HG03342 (cell line): Measurements from ENCODE around the gene DSG3.

Source experiments
- ATAC-seq: cut with Tn5 transposase; IDR thresholded peaks from one replicate; pipeline ENCODE4 v1.9.1; 2021; ENCODE audit warnings: mild to moderate bottlenecking, moderate library complexity; ENCODE audit not compliant: unreplicated experiment

DSG3 gene

GRCh38 chr18:31447530-31448191, at the start of gene DSG3:
DSG3 (plus strand) TSS chr18:31447741; CDS start chr18:31447878, 137 bp downstream.
- no peak for ATAC-seq

- no peak for ATAC-seq
These were observed 49.4 kb upstream of the DSG3 start for GRCh38 chr18:31398191-31398590.

GRCh38 chr18:31399306-31400032, 48.1 kb upstream of the DSG3 start:
- ATAC-seq: no peak

GRCh38 chr18:31401156-31402025, 46.1 kb upstream of the DSG3 start:
- ATAC-seq: no peak

- ATAC-seq: no peak
These were observed 45.5 kb upstream of the DSG3 start for GRCh38 chr18:31402026-31402373.

GRCh38 chr18:31403409-31403808, 44.1 kb upstream of the DSG3 start:
- no peak for ATAC-seq

GRCh38 chr18:31407649-31408048, 39.9 kb upstream of the DSG3 start:
- ATAC-seq: no peak

GRCh38 chr18:31409276-31409675, 38.3 kb upstream of the DSG3 start:
- ATAC-seq: no peak

- no peak for ATAC-seq
These were observed 36.6 kb upstream of the DSG3 start for GRCh38 chr18:31410716-31411483.

- no peak for ATAC-seq
These were observed 34.4 kb upstream of the DSG3 start for GRCh38 chr18:31413137-31413536.

- no peak for ATAC-seq
These were observed 29.7 kb upstream of the DSG3 start for GRCh38 chr18:31417850-31418249.

GRCh38 chr18:31419457-31419932, 28.0 kb upstream of the DSG3 start:
- no peak for ATAC-seq

- no peak for ATAC-seq
These were observed 27.5 kb upstream of the DSG3 start for GRCh38 chr18:31420032-31420431.

GRCh38 chr18:31420524-31420923, 27.0 kb upstream of the DSG3 start:
- no peak for ATAC-seq

- peak; percentile 90 for ATAC-seq
These were observed 23.1 kb upstream of the DSG3 start for GRCh38 chr18:31424383-31424988.

GRCh38 chr18:31426021-31426420, 21.5 kb upstream of the DSG3 start:
- ATAC-seq: no peak

- no peak for ATAC-seq
These were observed 20.6 kb upstream of the DSG3 start for GRCh38 chr18:31426871-31427406.

GRCh38 chr18:31428211-31428610, 19.3 kb upstream of the DSG3 start:
- ATAC-seq: no peak

GRCh38 chr18:31429623-31430022, 17.9 kb upstream of the DSG3 start:
- no peak for ATAC-seq

GRCh38 chr18:31430072-31430471, 17.5 kb upstream of the DSG3 start:
- ATAC-seq: no peak
